Body of pancreas (tissue), 4 donors: ENCODE measurements around the gene ATOH8.

ENCODE experiments used
- CTCF ChIP-seq, 7 experiments: fragments of 450-650 bp in 4 of 7; fragments of 200-600 bp in 3 of 7; sonication (generic) in 3 of 7; IDR thresholded peaks; one replicate each; pipeline ENCODE4 v1.5.1; 2016 to 2019; ENCODE audit warnings: antibody characterized with exemption in 7 of 7
- POLR2A ChIP-seq, 3 donors: fragments of 450-650 bp; IDR thresholded peaks; one replicate each; pipeline ENCODE4 v1.6.1; 2016; ENCODE audit warnings: antibody characterized with exemption in 3 of 3, mild to moderate bottlenecking in 2 of 3

GRCh38 chr2:85797263-85797660, 43.5 kb downstream of the ATOH8 start:
- TF ChIP-seq POLR2A (IDR thresholded peaks at IDR 0.05) = no peak
- TF ChIP-seq CTCF (IDR thresholded peaks at IDR 0.05) = no peak
